ENCODE data around the gene AKT1.

AKT1 gene

GRCh38 chr14:104739546-104740516 is 55.7 kb downstream of the AKT1 start:
- no CpG with 5 or more reads among the region's 29 CpGs for WGBS, 2 donors (ENCODE audit: extremely low coverage in 2 of 2, insufficient read length in 2 of 2, insufficient replicate concordance in 1 of 2)
- Histone ChIP-seq H3K4me1 (ENCODE audit: control insufficient read depth in 2 of 2, insufficient read depth in 1 of 2, low read depth in 1 of 2, low read length in 2 of 2) (peaks cover 14 to 23% of the 10 kb centered on the region in 2 donors), H2BK12ac (ENCODE audit: low read length) (peak overlapping the region; percentile 73)

GRCh38 chr14:104739026-104739425 is 56.5 kb downstream of the AKT1 start:
- H3K79me1 ChIP-seq (ENCODE audit: low read depth, low read length) = peaks cover 3% of the 10 kb centered on the region
- H3K27ac ChIP-seq (replicated peaks; ENCODE audit: low read length) = no peak overlapping the region
- H3K4me2 ChIP-seq (ENCODE audit: insufficient read depth, low read length, poor library complexity, severe bottlenecking) = no peak overlapping the region
- H3K14ac ChIP-seq (ENCODE audit: low read length) = no peak overlapping the region
- no peak overlapping the region for H2BK15ac ChIP-seq (ENCODE audit: low read length)
- H3K4me1 ChIP-seq (ENCODE audit: control insufficient read depth in 2 of 2, insufficient read depth in 1 of 2, low read depth in 1 of 2, low read length in 2 of 2) = peaks cover 7 to 16% of the 10 kb centered on the region in 2 donors
- H2AFZ ChIP-seq (ENCODE audit: low read length) = no peak overlapping the region
- H4K91ac ChIP-seq (ENCODE audit: low read depth, low read length, poor library complexity) = no peak overlapping the region
- H2BK120ac ChIP-seq (ENCODE audit: low read depth, low read length) = no peak overlapping the region
- H3K4me3 ChIP-seq (ENCODE audit: low read length in 2 of 2) = no peak overlapping the region
- H3K27me3 ChIP-seq (ENCODE audit: control insufficient read depth in 3 of 3, insufficient read depth in 3 of 3, low read depth in 1 of 3, low read length in 3 of 3) = no peaks in the 10 kb centered on the region
- peak overlapping the region; percentile 24 for H3K9ac ChIP-seq (ENCODE audit: low read depth, low read length, poor library complexity)
- peak overlapping the region; percentile 89 for H2AK5ac ChIP-seq (ENCODE audit: low read depth, low read length)
- H3K36me3 ChIP-seq (replicated peaks in 1 of 2; ENCODE audit: control insufficient read depth in 2 of 2, insufficient read depth in 2 of 2, low read length in 2 of 2) = peaks cover 3 to 10% of the 10 kb centered on the region in 2 donors
- WGBS, 2 donors (ENCODE audit: extremely low coverage in 2 of 2, insufficient read length in 2 of 2, insufficient replicate concordance in 1 of 2) = no CpG with 5 or more reads among the region's 17 CpGs
- H3K18ac ChIP-seq (ENCODE audit: low read length) = no peak overlapping the region
- H3K4ac ChIP-seq (ENCODE audit: low read length) = no peak overlapping the region
- H3K23ac ChIP-seq (ENCODE audit: low read depth, low read length, poor library complexity) = peak overlapping the region; percentile 73
- DNase-seq (ENCODE audit: low spot score) = no peak
- no peak overlapping the region for H2BK5ac ChIP-seq (ENCODE audit: low read length)
- H4K8ac ChIP-seq (ENCODE audit: low read depth, low read length) = no peak overlapping the region
- no peak overlapping the region for H2BK12ac ChIP-seq (ENCODE audit: low read length)
- H3K9me3 ChIP-seq (replicated peaks in 1 of 2; ENCODE audit: control insufficient read depth in 2 of 2, insufficient read depth in 1 of 2, low read depth in 1 of 2, low read length in 2 of 2) = peaks cover 0 to 3% of the 10 kb centered on the region in 2 donors

More at GRCh38 chr14:104739546-104740516, 55.7 kb downstream of the AKT1 start:
- H3K36me3 ChIP-seq (replicated peaks in 1 of 2; ENCODE audit: control insufficient read depth in 2 of 2, insufficient read depth in 2 of 2, low read length in 2 of 2) = peaks cover 3 to 12% of the 10 kb centered on the region in 2 donors
- H2BK120ac ChIP-seq (ENCODE audit: low read depth, low read length) = no peak overlapping the region
- peak overlapping the region; percentile 63 for H3K9ac ChIP-seq (ENCODE audit: low read depth, low read length, poor library complexity)
- H3K27ac ChIP-seq (replicated peaks; ENCODE audit: low read length) = no peak overlapping the region
- H3K79me1 ChIP-seq (ENCODE audit: low read depth, low read length) = peaks cover 3% of the 10 kb centered on the region
- no peak overlapping the region for H2BK15ac ChIP-seq (ENCODE audit: low read length)
- H3K9me3 ChIP-seq (replicated peaks in 1 of 2; ENCODE audit: control insufficient read depth in 2 of 2, insufficient read depth in 1 of 2, low read depth in 1 of 2, low read length in 2 of 2) = peaks cover 0 to 3% of the 10 kb centered on the region in 2 donors
- H3K4me3 ChIP-seq (ENCODE audit: low read length in 2 of 2) = peak overlapping the region in 1 of 2 donors; percentile 56
- no peak overlapping the region for H3K4me2 ChIP-seq (ENCODE audit: insufficient read depth, low read length, poor library complexity, severe bottlenecking)
- no peak overlapping the region for H2BK5ac ChIP-seq (ENCODE audit: low read length)
- H3K18ac ChIP-seq (ENCODE audit: low read length) = no peak overlapping the region
- DNase-seq (ENCODE audit: low spot score) = no peak
- no peak overlapping the region for H2AFZ ChIP-seq (ENCODE audit: low read length)
- peak overlapping the region; percentile 84 for H3K14ac ChIP-seq (ENCODE audit: low read length)
- H4K8ac ChIP-seq (ENCODE audit: low read depth, low read length) = no peak overlapping the region
- peak overlapping the region; percentile 93 for H3K4ac ChIP-seq (ENCODE audit: low read length)
- H2AK5ac ChIP-seq (ENCODE audit: low read depth, low read length) = peak overlapping the region; percentile 89
- H3K23ac ChIP-seq (ENCODE audit: low read depth, low read length, poor library complexity) = peak overlapping the region; percentile 97
- H4K91ac ChIP-seq (ENCODE audit: low read depth, low read length, poor library complexity) = peak overlapping the region; percentile 79
- no peaks in the 10 kb centered on the region for H3K27me3 ChIP-seq (ENCODE audit: control insufficient read depth in 3 of 3, insufficient read depth in 3 of 3, low read depth in 1 of 3, low read length in 3 of 3)

- Histone ChIP-seq H3K9me3 (replicated peaks in 1 of 2; ENCODE audit: control insufficient read depth in 2 of 2, insufficient read depth in 1 of 2, low read depth in 1 of 2, low read length in 2 of 2) (peaks cover 0 to 3% of the 10 kb centered on the region in 2 donors), H3K27me3 (ENCODE audit: control insufficient read depth in 3 of 3, insufficient read depth in 3 of 3, low read depth in 1 of 3, low read length in 3 of 3) (no peaks in the 10 kb centered on the region), H3K23ac (ENCODE audit: low read depth, low read length, poor library complexity) (no peak overlapping the region), H2BK120ac (ENCODE audit: low read depth, low read length) (peak overlapping the region; percentile 61), H3K9ac (ENCODE audit: low read depth, low read length, poor library complexity) (peak overlapping the region; percentile 24), H2BK15ac (ENCODE audit: low read length) (no peak overlapping the region), H3K4me3 (ENCODE audit: low read length in 2 of 2) (no peak overlapping the region), H3K18ac (ENCODE audit: low read length) (peak overlapping the region; percentile 38), H4K8ac (ENCODE audit: low read depth, low read length) (peak overlapping the region; percentile 72), H2AFZ (ENCODE audit: low read length) (no peak overlapping the region), H2BK12ac (ENCODE audit: low read length) (no peak overlapping the region), H4K91ac (ENCODE audit: low read depth, low read length, poor library complexity) (no peak overlapping the region), H2AK5ac (ENCODE audit: low read depth, low read length) (peak overlapping the region; percentile 89), H3K4me1 (ENCODE audit: control insufficient read depth in 2 of 2, insufficient read depth in 1 of 2, low read depth in 1 of 2, low read length in 2 of 2) (peaks cover 7 to 12% of the 10 kb centered on the region in 2 donors), H3K4ac (ENCODE audit: low read length) (no peak overlapping the region), H3K79me1 (ENCODE audit: low read depth, low read length) (peaks cover 3% of the 10 kb centered on the region), H3K36me3 (replicated peaks in 1 of 2; ENCODE audit: control insufficient read depth in 2 of 2, insufficient read depth in 2 of 2, low read length in 2 of 2) (peaks cover 3 to 10% of the 10 kb centered on the region in 2 donors), H3K27ac (replicated peaks; ENCODE audit: low read length) (no peak overlapping the region), H3K14ac (ENCODE audit: low read length) (no peak overlapping the region), H3K4me2 (ENCODE audit: insufficient read depth, low read length, poor library complexity, severe bottlenecking) (no peak overlapping the region), H2BK5ac (ENCODE audit: low read length) (no peak overlapping the region)
- DNase-seq (ENCODE audit: low spot score) = no peak
- no CpG with 5 or more reads among the region's 18 CpGs for WGBS, 2 donors (ENCODE audit: extremely low coverage in 2 of 2, insufficient read length in 2 of 2, insufficient replicate concordance in 1 of 2)
These were observed 57.1 kb downstream of the AKT1 start for GRCh38 chr14:104738375-104739019.

Measured in neuronal stem cell (in vitro differentiated cells).